ENCODE results near the gene TYRP1.

DNA sequence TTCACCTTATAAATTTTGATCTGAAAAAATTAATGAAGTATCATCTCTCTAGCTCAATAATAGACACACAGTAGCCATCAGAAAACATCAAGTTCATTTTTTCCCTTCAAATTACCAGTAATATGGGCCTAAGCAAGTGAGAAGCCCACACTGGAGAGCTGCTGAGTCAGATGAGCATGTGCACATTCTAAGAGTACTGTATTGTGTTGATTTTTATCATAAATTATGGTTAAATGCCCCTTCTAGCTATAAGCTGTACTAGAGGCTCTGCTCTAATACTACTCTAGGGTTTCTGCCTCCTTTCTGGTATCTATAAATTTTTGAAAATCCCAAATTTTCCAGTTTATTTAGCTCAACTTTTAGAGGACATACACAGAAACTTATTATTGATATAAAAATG, 42.1 kb upstream of the TYRP1 start:
- TF ChIP-seq, protein P1, sequence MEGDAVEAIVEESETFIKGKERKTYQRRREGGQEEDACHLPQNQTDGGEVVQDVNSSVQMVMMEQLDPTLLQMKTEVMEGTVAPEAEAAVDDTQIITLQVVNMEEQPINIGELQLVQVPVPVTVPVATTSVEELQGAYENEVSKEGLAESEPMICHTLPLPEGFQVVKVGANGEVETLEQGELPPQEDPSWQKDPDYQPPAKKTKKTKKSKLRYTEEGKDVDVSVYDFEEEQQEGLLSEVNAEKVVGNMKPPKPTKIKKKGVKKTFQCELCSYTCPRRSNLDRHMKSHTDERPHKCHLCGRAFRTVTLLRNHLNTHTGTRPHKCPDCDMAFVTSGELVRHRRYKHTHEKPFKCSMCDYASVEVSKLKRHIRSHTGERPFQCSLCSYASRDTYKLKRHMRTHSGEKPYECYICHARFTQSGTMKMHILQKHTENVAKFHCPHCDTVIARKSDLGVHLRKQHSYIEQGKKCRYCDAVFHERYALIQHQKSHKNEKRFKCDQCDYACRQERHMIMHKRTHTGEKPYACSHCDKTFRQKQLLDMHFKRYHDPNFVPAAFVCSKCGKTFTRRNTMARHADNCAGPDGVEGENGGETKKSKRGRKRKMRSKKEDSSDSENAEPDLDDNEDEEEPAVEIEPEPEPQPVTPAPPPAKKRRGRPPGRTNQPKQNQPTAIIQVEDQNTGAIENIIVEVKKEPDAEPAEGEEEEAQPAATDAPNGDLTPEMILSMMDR (IDR thresholded peaks at IDR 0.05), result no peak
- no peak for TF ChIP-seq POLR2A (IDR thresholded peaks at IDR 0.05)

Data from body of pancreas (tissue), 4 donors.